ENCODE measurements around the gene GNL3L.
"Not testable (repeated sequence)": the region's sequence is repeated elsewhere in the genome, so short reads cannot be mapped to it uniquely, and the experiment has no call there.

Gene GNL3L

GRCh38 chrX:54496936-54497335 lies 33.1 kb upstream of the GNL3L start:
- FAIRE-seq (no peak), DNase-seq (ENCODE audit: insufficient read length) (no peak)
- TF ChIP-seq POLR2A (IDR thresholded peaks at IDR 0.05; ENCODE audit: low read depth, low read length) (no peak), POLR2AphosphoS5 (IDR thresholded peaks at IDR 0.05; ENCODE audit: low read depth, low read length) (no peak), TAF1 (IDR thresholded peaks at IDR 0.05; ENCODE audit: borderline replicate concordance, low read depth, low read length) (no peak)

DNA sequence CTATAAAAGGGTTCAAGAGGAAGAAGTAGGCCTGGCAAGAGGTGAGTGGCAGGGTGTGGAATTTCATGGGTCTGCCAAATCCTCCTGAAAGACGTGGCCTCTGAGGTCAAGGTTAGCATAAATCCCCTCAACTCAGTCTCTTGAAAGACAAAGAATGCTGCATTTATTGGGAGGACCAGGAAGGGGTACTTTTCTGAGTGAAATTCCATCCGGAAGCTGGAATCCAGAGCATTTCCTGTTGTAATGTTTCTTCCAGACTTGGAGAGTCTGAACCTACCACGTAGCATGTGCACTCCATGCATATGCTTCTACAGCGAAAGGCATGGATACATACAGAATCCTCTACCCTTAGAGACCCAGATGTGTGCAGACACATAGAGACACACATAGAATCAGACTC lies 20.6 kb upstream of the GNL3L start:
- DNase-seq (ENCODE audit: insufficient read length) (no peak), FAIRE-seq (no peak)
- TF ChIP-seq POLR2A (IDR thresholded peaks at IDR 0.05; ENCODE audit: low read depth, low read length) (no peak), TAF1 (IDR thresholded peaks at IDR 0.05; ENCODE audit: borderline replicate concordance, low read depth, low read length) (no peak), POLR2AphosphoS5 (IDR thresholded peaks at IDR 0.05; ENCODE audit: low read depth, low read length) (no peak)

- DNase-seq (ENCODE audit: insufficient read length) (no peak), FAIRE-seq (peak; percentile 80)
- TF ChIP-seq POLR2AphosphoS5 (IDR thresholded peaks at IDR 0.05; ENCODE audit: low read depth, low read length) (no peak), TAF1 (IDR thresholded peaks at IDR 0.05; ENCODE audit: borderline replicate concordance, low read depth, low read length) (no peak), POLR2A (IDR thresholded peaks at IDR 0.05; ENCODE audit: low read depth, low read length) (no peak)
Observed at GRCh38 chrX:54529151-54529550, 868 bp upstream of the GNL3L start.

DNA sequence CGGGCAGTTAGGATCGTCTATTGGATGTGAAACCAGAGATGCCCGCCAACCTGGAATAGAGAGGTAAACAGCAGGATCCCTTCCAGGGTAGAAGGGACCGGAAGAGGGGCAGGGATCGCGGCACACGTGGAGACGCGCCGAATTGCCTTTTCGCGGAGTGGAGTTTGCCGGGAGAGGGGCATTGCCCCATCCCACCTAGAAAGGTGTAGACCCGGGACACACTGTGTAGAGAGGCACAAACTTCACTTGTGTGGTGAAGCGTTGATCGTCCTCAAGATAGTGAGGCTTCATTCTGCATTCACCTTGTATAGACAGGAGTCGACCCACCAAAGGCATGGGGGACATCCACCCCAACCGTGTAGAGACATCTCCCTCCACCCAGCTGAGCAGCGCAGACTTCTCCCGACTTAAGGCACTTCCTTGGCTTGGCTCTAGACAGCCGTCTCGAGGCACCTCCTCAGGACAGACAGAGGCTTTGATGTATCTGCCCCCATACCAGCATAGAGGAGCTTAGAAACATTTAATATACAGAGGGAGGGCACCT lies 410 bp downstream of the GNL3L start:
- TF ChIP-seq TAF1 (IDR thresholded peaks at IDR 0.05; ENCODE audit: borderline replicate concordance, low read depth, low read length) (no peak), POLR2AphosphoS5 (IDR thresholded peaks at IDR 0.05; ENCODE audit: low read depth, low read length) (peak; percentile 26), POLR2A (IDR thresholded peaks at IDR 0.05; ENCODE audit: low read depth, low read length) (0 out of 2 replicates have a peak, but pooled peaks have one; percentile 1)
- FAIRE-seq (peak; percentile 14), DNase-seq (ENCODE audit: insufficient read length) (no peak)

- FAIRE-seq (no peak), DNase-seq (ENCODE audit: insufficient read length) (no peak)
- TF ChIP-seq POLR2A (IDR thresholded peaks at IDR 0.05; ENCODE audit: low read depth, low read length) = no peak
- TF ChIP-seq TAF1 (IDR thresholded peaks at IDR 0.05; ENCODE audit: borderline replicate concordance, low read depth, low read length) = no peak
- no peak for TF ChIP-seq POLR2AphosphoS5 (IDR thresholded peaks at IDR 0.05; ENCODE audit: low read depth, low read length)
Observed at GRCh38 chrX:54534271-54534670, 4.3 kb downstream of the GNL3L start.

DNA sequence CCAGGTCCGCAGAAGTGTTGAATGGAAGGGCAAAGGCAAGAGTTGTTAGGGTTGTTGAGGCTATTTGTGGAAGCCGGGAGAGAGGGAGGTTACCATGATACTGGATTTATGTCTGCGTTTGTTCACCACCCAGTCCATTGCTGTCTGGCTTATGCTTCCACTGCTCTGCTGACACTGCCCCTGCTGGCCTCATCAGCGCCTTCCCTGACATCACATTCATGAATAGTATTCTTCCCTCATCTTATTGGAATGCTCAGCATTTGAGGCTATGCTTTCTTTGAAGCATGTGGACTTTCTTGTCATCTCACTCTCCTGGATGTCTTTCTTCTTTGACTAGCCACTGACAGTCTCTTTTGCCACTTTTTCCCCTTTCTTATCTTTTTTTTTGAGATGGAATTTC lies 10.3 kb downstream of the GNL3L start:
- FAIRE-seq (no peak), DNase-seq (ENCODE audit: insufficient read length) (no peak)
- no peak for TF ChIP-seq POLR2AphosphoS5 (IDR thresholded peaks at IDR 0.05; ENCODE audit: low read depth, low read length)
- no peak for TF ChIP-seq POLR2A (IDR thresholded peaks at IDR 0.05; ENCODE audit: low read depth, low read length)
- TF ChIP-seq TAF1 (IDR thresholded peaks at IDR 0.05; ENCODE audit: borderline replicate concordance, low read depth, low read length) = no peak

DNA sequence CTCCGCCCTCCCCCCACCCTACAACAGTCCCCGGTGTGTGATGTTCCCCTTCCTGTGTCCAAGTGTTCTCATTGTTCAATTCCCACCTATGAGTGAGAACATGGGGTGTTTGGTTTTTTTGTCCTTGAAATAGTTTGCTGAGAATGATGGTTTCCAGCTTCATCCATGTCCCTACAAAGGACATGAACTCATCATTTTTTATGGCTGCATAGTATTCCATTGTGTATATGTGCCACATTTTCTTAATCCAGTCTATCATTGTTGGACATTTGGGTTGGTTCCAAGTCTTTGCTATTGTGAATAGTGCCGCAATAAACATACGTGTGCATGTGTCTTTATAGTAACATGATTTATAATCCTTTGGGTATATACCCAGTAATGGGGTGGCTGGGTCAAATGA lies 12.2 kb downstream of the GNL3L start:
- DNase-seq (ENCODE audit: insufficient read length); FAIRE-seq: not testable (repeated sequence)

GRCh38 chrX:54550821-54551220 lies 20.8 kb downstream of the GNL3L start:
- no peak for DNase-seq (ENCODE audit: insufficient read length)
- TF ChIP-seq POLR2AphosphoS5 (IDR thresholded peaks at IDR 0.05; ENCODE audit: low read depth, low read length) (no peak), POLR2A (IDR thresholded peaks at IDR 0.05; ENCODE audit: low read depth, low read length) (no peak), TAF1 (IDR thresholded peaks at IDR 0.05; ENCODE audit: borderline replicate concordance, low read depth, low read length) (no peak)
- FAIRE-seq = no peak

- FAIRE-seq = no peak
- no peak for TF ChIP-seq POLR2AphosphoS5 (IDR thresholded peaks at IDR 0.05; ENCODE audit: low read depth, low read length)
- no peak for TF ChIP-seq TAF1 (IDR thresholded peaks at IDR 0.05; ENCODE audit: borderline replicate concordance, low read depth, low read length)
- TF ChIP-seq POLR2A (IDR thresholded peaks at IDR 0.05; ENCODE audit: low read depth, low read length) = no peak
Observed at GRCh38 chrX:54551801-54552200, 21.8 kb downstream of the GNL3L start.

DNA sequence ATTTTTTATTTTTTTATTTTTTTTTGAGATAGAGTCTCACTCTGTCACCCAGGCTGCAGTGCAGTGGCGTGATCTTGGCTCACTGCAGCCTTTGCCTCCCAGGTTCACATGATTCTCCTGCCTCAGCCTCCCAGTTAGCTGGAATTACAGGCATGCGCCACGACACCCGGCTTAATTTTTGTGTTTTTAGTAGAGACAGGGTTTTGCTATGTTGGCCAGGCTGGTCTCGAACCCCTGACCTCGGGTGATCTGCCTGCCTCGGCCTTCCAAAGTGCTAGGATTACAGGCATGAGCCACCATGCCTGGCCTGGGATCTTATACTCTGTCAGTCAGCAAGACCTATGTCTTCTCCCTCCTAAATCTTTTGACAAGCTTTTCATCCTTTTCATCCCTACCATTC lies 25.0 kb downstream of the GNL3L start:
- DNase-seq (ENCODE audit: insufficient read length); FAIRE-seq: not testable (repeated sequence)

More at GRCh38 chrX:54551801-54552200, 21.8 kb downstream of the GNL3L start:
- no peak for DNase-seq (ENCODE audit: insufficient read length)

- DNase-seq (ENCODE audit: insufficient read length) (no peak), FAIRE-seq (no peak)
- TF ChIP-seq POLR2A (IDR thresholded peaks at IDR 0.05; ENCODE audit: low read depth, low read length) = no peak
- TF ChIP-seq POLR2AphosphoS5 (IDR thresholded peaks at IDR 0.05; ENCODE audit: low read depth, low read length) = no peak
- TF ChIP-seq TAF1 (IDR thresholded peaks at IDR 0.05; ENCODE audit: borderline replicate concordance, low read depth, low read length) = no peak
Observed at GRCh38 chrX:54560411-54560810, 30.4 kb downstream of the GNL3L start.

GRCh38 chrX:54561622-54562021 lies 31.6 kb downstream of the GNL3L start:
- DNase-seq (ENCODE audit: insufficient read length) (no peak), FAIRE-seq (no peak)
- no peak for TF ChIP-seq POLR2AphosphoS5 (IDR thresholded peaks at IDR 0.05; ENCODE audit: low read depth, low read length)
- no peak for TF ChIP-seq TAF1 (IDR thresholded peaks at IDR 0.05; ENCODE audit: borderline replicate concordance, low read depth, low read length)
- TF ChIP-seq POLR2A (IDR thresholded peaks at IDR 0.05; ENCODE audit: low read depth, low read length) = no peak

DNA sequence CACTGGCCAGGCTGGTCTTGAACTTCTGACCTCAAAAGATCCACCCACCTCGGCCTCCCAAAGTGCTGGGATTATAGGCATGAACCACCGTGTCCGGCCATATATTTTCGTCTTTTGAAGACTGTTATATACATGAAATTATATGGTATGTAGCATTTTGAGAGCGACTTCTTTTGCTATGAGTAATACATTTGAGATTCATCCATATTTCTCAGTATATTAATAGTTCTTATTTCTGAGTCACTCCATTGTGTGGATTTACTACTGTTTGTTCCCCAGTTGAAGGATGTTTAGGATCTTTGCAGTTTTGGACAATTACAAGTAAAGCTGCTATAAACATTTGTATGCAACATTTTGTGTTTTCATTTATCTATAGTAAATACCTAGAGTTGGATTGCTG lies 34.9 kb downstream of the GNL3L start:
- no peak for FAIRE-seq
- no peak for TF ChIP-seq POLR2AphosphoS5 (IDR thresholded peaks at IDR 0.05; ENCODE audit: low read depth, low read length)
- TF ChIP-seq TAF1 (IDR thresholded peaks at IDR 0.05; ENCODE audit: borderline replicate concordance, low read depth, low read length) = no peak
- no peak for TF ChIP-seq POLR2A (IDR thresholded peaks at IDR 0.05; ENCODE audit: low read depth, low read length)
- DNase-seq (ENCODE audit: insufficient read length) = no peak

Data from GM12892 (cell line).